ENCODE data around the gene TSPAN14. TPM values are rescaled to one million over a fixed set of nuclear protein-coding genes. Genes with fewer than 3 reads are reported as not detected.

Gene TSPAN14
- total and polyA plus RNA-seq, 10 of the 15 experiments (the other 5 are each of a cell fraction or from before 2014, with no cell fraction given) = 2.5 to 31.7 (median 17.9) TPM

- TF ChIP-seq SMARCA5 (IDR thresholded peaks at IDR 0.05) (peak; percentile 70; the same call in 1 of the 2 replicates), ZNF592 (IDR thresholded peaks at IDR 0.05) (no peak), MEF2A (IDR thresholded peaks at IDR 0.05; ENCODE audit: insufficient read depth, low read depth, low read length) (no peak), TAF1 (IDR thresholded peaks at IDR 0.05; ENCODE audit: borderline replicate concordance, low read depth, low read length) (no peak), NR2C1 (IDR thresholded peaks at IDR 0.05) (peak; percentile 23; the same call in 1 of the 2 replicates), BCLAF1 (IDR thresholded peaks at IDR 0.05) (no peak), ESRRA (IDR thresholded peaks at IDR 0.05; ENCODE audit: low read length) (no peak), IKZF2 (IDR thresholded peaks at IDR 0.05) (no peak), TARDBP (IDR thresholded peaks at IDR 0.05; ENCODE audit: borderline replicate concordance) (no peak), BCL11A (IDR thresholded peaks at IDR 0.05; ENCODE audit: low read depth, low read length) (no peak), ZBTB4 (CRISPR knock-in tag; IDR thresholded peaks at IDR 0.05) (no peak), SMAD5 (IDR thresholded peaks at IDR 0.05; ENCODE audit: low read depth) (no peak), HCFC1 (IDR thresholded peaks at IDR 0.05; ENCODE audit: low read length) (no peak), SREBF2 (IDR thresholded peaks at IDR 0.05; ENCODE audit: low read length) (no peak), RAD51 (IDR thresholded peaks at IDR 0.05) (no peak), ZBTB11 (CRISPR knock-in tag; IDR thresholded peaks at IDR 0.05) (no peak), ZBED1 (IDR thresholded peaks at IDR 0.05; ENCODE audit: borderline replicate concordance) (no peak), CHD2 (IDR thresholded peaks at IDR 0.05; ENCODE audit: borderline replicate concordance, low read depth, low read length) (no peak)
These were observed 17.7 kb downstream of the TSPAN14 start (continued) for GRCh38 chr10:80471715-80472233.
